K562 (cell line): ENCODE results near the gene NOA1. TPM values are rescaled to one million over a fixed set of nuclear protein-coding genes. Genes with fewer than 3 reads are reported as not detected.
A peak's percentile ranks its signal among the peaks of the same experiment; 100 is the strongest.

Experiments used
- ATAC-seq: fragments of 200-7000 bp; cut with Tn5 transposase; 3 replicates; pipeline ENCODE4 v1.9.1; 2020; ENCODE audit warnings: moderate library complexity
- BruUV-seq: library from RNA; stranded (reverse); fragments of 400-500 nt; replicated peaks from 2 replicates; lab custom pipeline; 2021; lab: Mats Ljungman, UMichigan
- CTCF ChIA-PET: fragments of 300-600 bp; formaldehyde crosslinking; extraction: SDS; loops from one replicate; lab custom pipeline; 2021; ENCODE audit warnings: low intra/inter-chr PET ratio; lab: Yijun Ruan, JAX
- POLR2A ChIA-PET: fragments of 300-600, 350-650 bp; sonication (Branson Sonifier 250); formaldehyde crosslinking; extraction: SDS; loops from one replicate; lab custom pipeline; 2021; ENCODE audit warnings: antibody characterized with exemption, inconsistent platforms; lab: Yijun Ruan, JAX
- DNase-seq, 4 experiments: peaks; one replicate each; pipeline versions ENCODE4 v3.0.0 to v3.0.0-alpha.2; 2011 to 2018; ENCODE audit warnings: low spot score in 3 of 4, mixed read lengths in 3 of 4; ENCODE audit errors: extremely low read depth in 1 of 4
- FAIRE-seq: peaks from 2 replicates; lab custom pipeline; 2011; peaks lifted over from hg19 to GRCh38; lab: Jason Lieb, UNC
- H2AFZ ChIP-seq: 2 replicates; pipeline ENCODE4 v1.6.0; 2011; ENCODE audit warnings: low read depth, low read length, control low read depth, inconsistent platforms
- H3K27ac ChIP-seq: fragments of 200-600 bp; 3 replicates; pipeline ENCODE4 v1.8.0; 2011; ENCODE audit warnings: low read depth, mild to moderate bottlenecking, control low read depth, inconsistent platforms, low read length, moderate library complexity, mixed read lengths; ENCODE audit errors: extremely low read depth
- H3K27me3 ChIP-seq, 2 experiments: fragments of 300-600 bp in 1 of 2; 2 replicates in 1 of 2; 3 replicates in 1 of 2; pipeline versions ENCODE4 v1.6.0 to v1.8.0; 2011; ENCODE audit warnings: inconsistent platforms in 2 of 2, low read length in 2 of 2, mild to moderate bottlenecking in 1 of 2, mixed read lengths in 1 of 2, moderate library complexity in 1 of 2; ENCODE audit not compliant: control insufficient read depth in 2 of 2, insufficient read depth in 2 of 2
- H3K36me3 ChIP-seq: fragments of 300-600 bp; 3 replicates; pipeline ENCODE4 v1.8.0; 2011; ENCODE audit warnings: mild to moderate bottlenecking, low read length, inconsistent platforms; ENCODE audit not compliant: control insufficient read depth, insufficient read depth
- H3K4me1 ChIP-seq, 2 experiments: fragments of 200-600 bp in 1 of 2; replicated peaks in 1 of 2; 2 replicates in 1 of 2; 3 replicates in 1 of 2; pipeline versions ENCODE4 v1.5.1 to v1.8.0; 2011; ENCODE audit warnings: inconsistent platforms in 2 of 2, low read length in 2 of 2, mild to moderate bottlenecking in 1 of 2, mixed read lengths in 1 of 2, moderate library complexity in 1 of 2; ENCODE audit not compliant: control insufficient read depth in 2 of 2, insufficient read depth in 2 of 2
- H3K4me2 ChIP-seq: 2 replicates; pipeline ENCODE4 v1.6.1; 2011; ENCODE audit warnings: low read length, control low read depth, inconsistent platforms, mixed read lengths; ENCODE audit not compliant: insufficient read depth
- H3K4me3 ChIP-seq: fragments of 200-600 bp; sonication (generic), shearing (Covaris generic); 2 replicates; pipeline ENCODE4 v1.5.1; 2016; ENCODE audit warnings: control low read depth, inconsistent platforms
- H3K79me2 ChIP-seq: fragments of 200-600 bp; 3 replicates; pipeline ENCODE4 v1.8.0; 2011; ENCODE audit warnings: low read length, inconsistent platforms; ENCODE audit not compliant: control insufficient read depth, insufficient read depth
- H3K9ac ChIP-seq, 2 experiments: 2 replicates each; pipeline versions ENCODE4 v1.6.0 to v1.6.1; 2011; ENCODE audit warnings: low read depth in 2 of 2, low read length in 2 of 2, control low read depth in 1 of 2, inconsistent platforms in 1 of 2, mild to moderate bottlenecking in 1 of 2, mixed read lengths in 1 of 2; ENCODE audit not compliant: insufficient read depth in 1 of 2
- H3K9me1 ChIP-seq: one replicate; pipeline ENCODE4 v1.6.0; 2011; ENCODE audit warnings: inconsistent platforms, mild to moderate bottlenecking, low read length, moderate library complexity; ENCODE audit not compliant: control insufficient read depth, insufficient read depth
- H3K9me3 ChIP-seq: replicated peaks from 2 replicates; pipeline ENCODE4 v1.5.1; 2011; ENCODE audit warnings: low read depth, low read length, inconsistent platforms; ENCODE audit not compliant: control insufficient read depth, insufficient read depth
- H4K20me1 ChIP-seq: replicated peaks from 2 replicates; pipeline ENCODE4 v1.6.1; 2011; ENCODE audit warnings: low read length, inconsistent platforms, mixed read lengths; ENCODE audit not compliant: control insufficient read depth, insufficient read depth
- ELF1 ChIP-seq: fragments of 200-800 bp; sonication (Bioruptor generic); IDR thresholded peaks from 2 replicates; pipeline ENCODE4 v1.6.1; 2016; ENCODE audit warnings: missing genetic modification characterization, missing compliant biosample characterization
- HDAC2 ChIP-seq: fragments of 450-650 bp; IDR thresholded peaks from 2 replicates; pipeline ENCODE4 v1.6.1; 2016; ENCODE audit warnings: mild to moderate bottlenecking
- KHSRP ChIP-seq: fragments of 450-650 bp; IDR thresholded peaks from 2 replicates; pipeline ENCODE4 v1.6.1; 2017
- MBD2 ChIP-seq: sonication (generic); IDR thresholded peaks from 2 replicates; pipeline ENCODE4 v1.6.1; 2016; ENCODE audit warnings: low read depth, borderline replicate concordance
- NFE2 ChIP-seq: IDR thresholded peaks from 2 replicates; pipeline ENCODE4 v1.6.1; 2014; ENCODE audit warnings: antibody characterized with exemption, low read depth
- NRF1 ChIP-seq, 2 experiments: fragments of 450-650 bp; IDR thresholded peaks in 1 of 2; conservative IDR thresholded peaks in 1 of 2; 2 replicates each; pipeline ENCODE4 v1.6.1; 2014; ENCODE audit warnings: mild to moderate bottlenecking in 2 of 2
- POLR2H ChIP-seq: IDR thresholded peaks from 2 replicates; pipeline ENCODE4 v1.6.1; 2016; ENCODE audit warnings: missing genetic modification characterization, low read depth, mild to moderate bottlenecking, control low read depth, missing compliant biosample characterization, moderate library complexity
- RB1 ChIP-seq: fragments of 450-650 bp; IDR thresholded peaks from 2 replicates; pipeline ENCODE4 v1.6.1; 2017; ENCODE audit warnings: low read depth, mild to moderate bottlenecking
- SMAD1 ChIP-seq: fragments of 150-350 bp; IDR thresholded peaks from 2 replicates; pipeline ENCODE4 v1.6.1; 2014; ENCODE audit warnings: low read length, low read depth; ENCODE audit not compliant: partially characterized antibody
- TOE1 ChIP-seq, 2 experiments: fragments of 450-650 bp in 1 of 2; sonication (generic) in 1 of 2; formaldehyde crosslinking in 1 of 2; IDR thresholded peaks; 2 replicates each; pipeline versions ENCODE4 v1.7.1 to v1.8.0; 2016 to 2022; ENCODE audit warnings: borderline replicate concordance in 2 of 2, mild to moderate bottlenecking in 2 of 2, antibody characterized with exemption in 1 of 2, inconsistent platforms in 1 of 2, low read depth in 1 of 2, missing genetic modification reagents in 1 of 2, moderate library complexity in 1 of 2
- YY1 ChIP-seq, 3 experiments: IDR thresholded peaks; 2 replicates each; pipeline ENCODE4 v1.6.1; 2011; ENCODE audit warnings: low read length in 2 of 3, mild to moderate bottlenecking in 2 of 3, moderate library complexity in 2 of 3, borderline replicate concordance in 1 of 3, control low read depth in 1 of 3, low read depth in 1 of 3; ENCODE audit not compliant: insufficient read depth in 3 of 3, insufficient replicate concordance in 2 of 3, control insufficient read depth in 1 of 3, insufficient read length in 1 of 3; ENCODE audit errors: extremely low read depth in 1 of 3
- ZBTB43 ChIP-seq: sonication (generic); formaldehyde crosslinking; IDR thresholded peaks from 2 replicates; pipeline ENCODE4 v1.8.0; 2023; ENCODE audit warnings: mild to moderate bottlenecking, missing genetic modification reagents
- ZNF143 ChIP-seq: sonication (generic); formaldehyde crosslinking; IDR thresholded peaks from 2 replicates; pipeline ENCODE4 v1.9.0; 2022; ENCODE audit warnings: mild to moderate bottlenecking, missing genetic modification reagents
- ZNF431 ChIP-seq: sonication (generic); formaldehyde crosslinking; IDR thresholded peaks from 2 replicates; pipeline ENCODE4 v1.8.0; 2022; ENCODE audit warnings: mild to moderate bottlenecking, missing genetic modification reagents
- ZNF695 ChIP-seq: fragments of 450-650 bp; formaldehyde crosslinking; IDR thresholded peaks from 2 replicates; pipeline ENCODE4 v1.4.0; 2020; ENCODE audit warnings: mild to moderate bottlenecking, moderate library complexity
- WGBS: fragments of 100-300 bp; shearing (Covaris generic); methylation state at CpG from one replicate; pipeline ENCODE4 v1.1.6; 2016; ENCODE audit warnings: low coverage, mixed read lengths; ENCODE audit not compliant: insufficient coverage; ENCODE audit errors: missing lambda C conversion rate; 5-methylcytosine and 5-hydroxymethylcytosine counted together
- in situ Hi-C: fragments of 300-500 bp; cut with MboI; formaldehyde crosslinking; loops from 4 replicates; pipeline ENCODE4 v1.15.0; 2018; ENCODE audit warnings: inconsistent platforms, mixed read lengths
- intact Hi-C: fragments of 100-400 bp; cut with micrococcal nuclease; formaldehyde crosslinking; loops from 2 replicates; pipeline ENCODE4 v1.14.2; 2022
- polyA plus RNA-seq, 8 experiments: library from polyadenylated mRNA; depleted of rRNA in 4 of 8; stranded (reverse) in 5 of 8; unstranded in 3 of 8; fragments of >200 nt; fragmentation: Nextera tagmentation in 2 of 8; fragmentation: Illumina TruSeq in 1 of 8; extraction: Ambion mirVana in 2 of 8; extraction: Trizol in 1 of 8; gene quantifications; 2 replicates each; pipeline versions ENCODE4 v1.2.1 to v1.2.3, GENCODE V29; 2011 to 2014; ENCODE audit warnings: inconsistent platforms in 1 of 8, missing spikeins in 1 of 8
- total RNA-seq, 7 experiments: library from RNA; depleted of rRNA in 6 of 7; stranded (reverse); fragments of >200 nt in 6 of 7; fragmentation: Illumina TruSeq in 2 of 7; extraction: Trizol in 2 of 7; gene quantifications; 2 replicates each; pipeline versions ENCODE4 v1.2.1 to v1.2.3, GENCODE V29; 2011 to 2021; ENCODE audit warnings: low replicate concordance in 1 of 7
- TF ChIP-seq, protein P1 (sequence below): fragments of 450-650 bp; IDR thresholded peaks from one replicate; pipeline ENCODE4 v1.6.1; 2018; ENCODE audit warnings: mild to moderate bottlenecking, moderate library complexity; ENCODE audit not compliant: partially characterized antibody

NOA1 gene
- total and polyA plus RNA-seq, 9 of the 15 experiments (the other 6 are each of a cell fraction or from before 2014, with no cell fraction given) = 2.6 to 26.6 (median 16.7) TPM

- TSS peak; percentile 71 for BruUV-seq
- Histone ChIP-seq H3K4me3 (peak within 1 kb of the TSS; percentile 98), H3K9me1 (peaks cover 6% of the 10 kb centered on the region), H3K27ac (peak within 1 kb of the TSS; percentile 94), H3K79me2 (peaks cover 91% of the 10 kb centered on the region), H4K20me1 (peaks cover 34% of the 10 kb centered on the region), H3K36me3 (peaks cover 36% of the 10 kb centered on the region), H3K9ac (peak within 1 kb of the TSS; percentile 96 to 99), H3K9me3 (no peaks in the 10 kb centered on the region), H3K4me1 (peaks cover 28 to 36% of the 10 kb centered on the region in 2 experiments; a peak in 4 of 5 replicates), H2AFZ (peak within 1 kb of the TSS; percentile 94), H3K27me3 (no peaks in the 10 kb centered on the region), H3K4me2 (peak within 1 kb of the TSS; percentile 100)
- in situ Hi-C loops (no loop called here), intact Hi-C loops (loop anchor here (5.0 kb wide), 1 partner anchor 72 kb away; the partner anchor contains the start of gene REST)
- DNase-seq (peak; percentile 77 to 99 (median 84)), FAIRE-seq (peak; percentile 91), ATAC-seq (peak; percentile 77)
- 0% methylated on average over 36 of the region's 37 CpGs for WGBS
- CTCF ChIA-PET = no interaction called here
- POLR2A ChIA-PET = interaction anchor here (0.7 to 6.3 kb wide), 11 partner anchors 11 to 817 kb away, joined by 3 to 61 read pairs (median 6); partner anchors contain the start of gene REST
- TF ChIP-seq MBD2 (peak; percentile 24; the same call in 1 of the 2 replicates), ELF1 (peak; percentile 72), YY1 (IDR thresholded peaks at IDR 0.05; ENCODE audit: borderline replicate concordance in 1 of 3, control insufficient read depth in 1 of 3, extremely low read depth in 1 of 3, insufficient read depth in 3 of 3, insufficient read length in 1 of 3, insufficient replicate concordance in 2 of 3, low read depth in 1 of 3, low read length in 2 of 3) (peak in 1 of 3 experiments; percentile 35), ZNF695 (CRISPR knock-in tag) (no peak), TOE1 (IDR thresholded peaks at IDR 0.05; ENCODE audit: borderline replicate concordance) (0 out of 2 replicates have a peak, but pooled peaks have one; percentile 12), TOE1 (CRISPR knock-in tag; IDR thresholded peaks at IDR 0.05; ENCODE audit: borderline replicate concordance, low read depth) (0 out of 2 replicates have a peak, but pooled peaks have one; percentile 53), SMAD1 (peak; percentile 88), ZBTB43 (CRISPR knock-in tag) (0 out of 2 replicates have a peak, but pooled peaks have one; percentile 53), ZNF143 (CRISPR knock-in tag) (peak; percentile 69), ZNF431 (peak; percentile 44; the same call in 1 of the 2 replicates), POLR2H (peak; percentile 83), HDAC2 (peak; percentile 41; the same call in 1 of the 2 replicates), NRF1 (conservative IDR thresholded peaks at IDR 0.05 in 1 of 2, IDR thresholded peaks at IDR 0.05 in 1 of 2) (peak; percentile 88 to 91), NFE2 (no peak), KHSRP (no peak), RB1 (peak; percentile 10; the same call in 1 of the 2 replicates)
- TF ChIP-seq, protein P1, sequence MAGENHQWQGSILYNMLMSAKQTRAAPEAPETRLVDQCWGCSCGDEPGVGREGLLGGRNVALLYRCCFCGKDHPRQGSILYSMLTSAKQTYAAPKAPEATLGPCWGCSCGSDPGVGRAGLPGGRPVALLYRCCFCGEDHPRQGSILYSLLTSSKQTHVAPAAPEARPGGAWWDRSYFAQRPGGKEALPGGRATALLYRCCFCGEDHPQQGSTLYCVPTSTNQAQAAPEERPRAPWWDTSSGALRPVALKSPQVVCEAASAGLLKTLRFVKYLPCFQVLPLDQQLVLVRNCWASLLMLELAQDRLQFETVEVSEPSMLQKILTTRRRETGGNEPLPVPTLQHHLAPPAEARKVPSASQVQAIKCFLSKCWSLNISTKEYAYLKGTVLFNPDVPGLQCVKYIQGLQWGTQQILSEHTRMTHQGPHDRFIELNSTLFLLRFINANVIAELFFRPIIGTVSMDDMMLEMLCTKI = no peak
Observed at GRCh38 chr4:56978750-56979303, 1.4 kb upstream of the NOA1 start, which contains the start of gene POLR2B. POLR2B (plus strand) TSS chr4:56978896; CDS start chr4:56978986, 90 bp downstream.
